ENCODE results near the gene KRT82. TPM values are rescaled to one million over a fixed set of nuclear protein-coding genes. Genes with fewer than 3 reads are reported as not detected.

KRT82 gene
- total RNA-seq, 2 donors from 2014 or later = not detected

DNA sequence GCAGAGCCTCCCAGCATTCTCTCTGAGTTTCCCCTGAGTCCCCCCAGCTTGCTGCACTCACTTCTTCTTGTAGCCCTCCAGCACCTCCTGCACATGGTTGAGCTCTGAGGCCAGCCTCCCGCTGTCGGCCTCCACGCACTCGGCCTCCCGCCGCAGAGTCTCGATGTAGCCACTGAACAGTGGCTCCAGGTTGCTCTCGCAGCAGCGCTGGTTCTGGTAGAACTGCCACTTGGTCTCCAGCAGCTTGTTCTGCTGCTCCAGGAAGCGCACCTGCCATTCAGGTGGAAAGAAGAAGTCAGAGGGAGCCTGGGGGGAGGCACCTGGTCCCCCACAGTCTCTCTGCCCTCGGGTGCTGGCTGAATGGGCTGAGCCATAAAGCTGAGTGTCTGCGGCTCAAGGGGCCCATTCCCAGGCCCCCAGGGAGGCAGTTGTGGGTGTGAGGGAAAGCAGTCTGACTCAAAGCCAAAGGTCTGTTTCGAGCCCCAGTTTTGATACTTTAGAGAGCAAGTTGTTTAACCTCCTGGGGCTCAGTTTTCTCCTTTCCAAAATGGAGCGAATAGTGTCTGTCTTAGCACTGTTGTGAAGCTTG, 41.1 kb downstream of the KRT82 start:
- no peaks in the 10 kb centered on the region for H3K9me3 Mint-ChIP-seq
- H3K36me3 Mint-ChIP-seq (ENCODE audit: insufficient read depth in 2 of 2) = no peaks in the 10 kb centered on the region
- no peak for DNase-seq
- ATAC-seq (replicated peaks in 1 of 2) = no peak
- no peaks in the 10 kb centered on the region for H3K4me1 Mint-ChIP-seq (ENCODE audit: low read depth)
- peaks cover 6% of the 10 kb centered on the region for H3K27me3 Mint-ChIP-seq (ENCODE audit: low read depth)
- no peak overlapping the region for H3K4me3 Mint-ChIP-seq
- no peak overlapping the region for H3K27ac Mint-ChIP-seq

DNA sequence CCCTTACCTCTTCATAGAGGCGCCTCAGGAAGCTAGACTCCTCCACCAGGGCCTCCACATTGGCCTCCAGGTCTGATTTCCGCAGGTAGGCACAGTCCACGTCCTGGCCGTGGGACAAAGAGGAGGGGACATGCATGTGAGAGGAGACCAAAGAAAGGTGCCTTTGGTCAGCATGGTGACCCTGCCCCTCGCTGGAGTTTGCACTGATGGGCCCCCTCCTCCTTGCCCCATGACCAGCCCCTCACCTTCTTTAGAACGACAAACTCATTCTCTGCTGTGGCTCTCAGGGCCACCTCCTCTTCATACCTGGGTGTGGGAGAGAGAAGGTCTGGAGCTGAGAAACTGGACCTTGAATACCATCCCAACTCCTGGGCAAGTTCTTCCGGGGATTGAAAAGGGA, 42.1 kb downstream of the KRT82 start:
- no peak overlapping the region for H3K4me3 Mint-ChIP-seq
- peaks cover 6% of the 10 kb centered on the region for H3K4me1 Mint-ChIP-seq (ENCODE audit: low read depth)
- no peaks in the 10 kb centered on the region for H3K9me3 Mint-ChIP-seq
- no peak for ATAC-seq (replicated peaks in 1 of 2)
- DNase-seq = no peak
- no peak overlapping the region for H3K27ac Mint-ChIP-seq
- H3K36me3 Mint-ChIP-seq (ENCODE audit: insufficient read depth in 2 of 2) = no peaks in the 10 kb centered on the region
- H3K27me3 Mint-ChIP-seq (ENCODE audit: low read depth) = peaks cover 6% of the 10 kb centered on the region

DNA sequence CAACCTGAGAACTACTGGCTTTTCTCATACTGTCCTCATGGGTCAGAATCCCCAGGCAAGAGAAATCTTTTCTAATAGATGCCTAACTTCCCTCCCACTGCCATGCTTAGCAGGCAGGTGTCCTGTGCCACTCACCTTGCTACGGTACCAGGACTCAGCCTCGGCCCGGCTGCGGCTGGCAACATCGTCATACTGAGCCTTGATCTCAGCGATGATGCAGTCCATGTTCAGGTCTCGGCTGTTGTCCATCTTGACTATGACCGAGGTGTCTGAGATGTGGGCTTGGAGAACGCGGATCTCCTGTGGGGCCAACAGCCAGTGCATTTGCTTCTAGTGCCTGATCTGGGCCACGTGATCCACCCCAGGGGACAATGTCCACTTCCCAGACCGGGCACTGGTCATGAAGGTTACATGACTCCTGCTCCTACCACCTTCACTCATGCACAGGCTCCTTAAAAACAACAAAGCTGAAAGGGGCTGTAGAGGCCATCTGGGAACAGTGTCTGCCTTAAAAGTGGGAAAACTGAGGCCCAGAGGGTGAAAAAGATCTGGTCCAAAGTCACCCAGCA, 42.9 kb downstream of the KRT82 start:
- Mint-ChIP-seq H3K27me3 (ENCODE audit: low read depth) (no peaks in the 10 kb centered on the region), H3K4me1 (ENCODE audit: low read depth) (peaks cover 15% of the 10 kb centered on the region), H3K27ac (no peak overlapping the region), H3K36me3 (ENCODE audit: insufficient read depth in 2 of 2) (no peaks in the 10 kb centered on the region), H3K9me3 (no peaks in the 10 kb centered on the region), H3K4me3 (no peak overlapping the region)
- DNase-seq (no peak), ATAC-seq (replicated peaks in 1 of 2) (no peak)

DNA sequence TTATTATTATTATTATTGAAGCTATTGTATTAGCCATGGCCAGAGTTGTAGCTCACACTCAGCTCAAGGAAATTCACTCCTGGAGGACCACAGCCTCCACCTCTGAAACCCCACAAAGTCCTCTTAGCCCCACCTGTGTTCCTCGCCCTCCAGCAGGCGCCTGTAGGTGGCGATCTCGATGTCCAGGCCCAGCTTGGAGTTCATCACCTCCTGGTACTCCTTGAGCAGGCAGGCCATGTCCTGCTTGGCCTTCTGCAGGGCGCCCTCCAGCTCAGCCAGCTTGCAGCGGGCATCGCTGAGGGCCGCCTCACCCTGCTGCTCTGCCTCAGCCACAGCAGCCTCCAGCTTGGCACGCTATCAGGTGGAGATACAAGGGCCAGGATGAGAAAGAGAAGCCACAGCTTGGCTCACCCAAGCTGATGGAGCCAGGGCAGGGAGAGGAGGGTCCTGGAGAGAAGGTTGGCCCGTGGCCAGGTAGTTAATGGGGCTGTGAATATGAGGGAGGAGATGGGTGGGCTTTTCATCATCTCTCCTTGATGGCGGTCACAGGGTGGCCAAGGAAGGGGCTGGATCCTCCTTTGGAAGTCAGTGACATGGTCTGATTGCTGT, 43.9 kb downstream of the KRT82 start:
- Mint-ChIP-seq H3K4me3 (no peak overlapping the region), H3K4me1 (ENCODE audit: low read depth) (peaks cover 15% of the 10 kb centered on the region), H3K9me3 (no peaks in the 10 kb centered on the region), H3K36me3 (ENCODE audit: insufficient read depth in 2 of 2) (no peaks in the 10 kb centered on the region), H3K27ac (no peak overlapping the region), H3K27me3 (ENCODE audit: low read depth) (no peaks in the 10 kb centered on the region)
- ATAC-seq (replicated peaks in 1 of 2) (no peak), DNase-seq (no peak)

DNA sequence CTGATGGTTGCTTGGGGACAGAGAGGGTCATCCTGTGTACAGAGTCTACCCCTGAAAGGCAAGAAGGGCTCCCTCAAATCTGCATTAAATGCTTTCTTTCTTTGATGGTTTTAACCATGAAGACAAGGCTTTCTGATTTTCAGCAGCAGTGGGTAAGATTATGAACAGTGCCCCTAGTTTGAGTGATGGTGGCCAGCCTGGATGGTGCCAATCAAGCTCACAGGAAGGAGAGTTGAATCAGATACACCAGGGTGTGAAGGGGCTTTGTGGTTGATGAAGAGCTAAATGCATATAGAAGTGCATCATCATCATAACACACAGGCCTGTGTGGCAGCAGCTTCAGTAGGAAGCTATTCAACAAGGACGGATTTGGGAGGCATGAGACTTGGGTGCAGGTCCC, 44.6 kb downstream of the KRT82 start:
- DNase-seq (no peak), ATAC-seq (replicated peaks in 1 of 2) (peak in 1 of 2 donors; percentile 15)
- Mint-ChIP-seq H3K27me3 (ENCODE audit: low read depth) (no peaks in the 10 kb centered on the region), H3K4me3 (no peak overlapping the region), H3K4me1 (ENCODE audit: low read depth) (peaks cover 15% of the 10 kb centered on the region), H3K9me3 (no peaks in the 10 kb centered on the region), H3K27ac (no peak overlapping the region), H3K36me3 (ENCODE audit: insufficient read depth in 2 of 2) (no peaks in the 10 kb centered on the region)

DNA sequence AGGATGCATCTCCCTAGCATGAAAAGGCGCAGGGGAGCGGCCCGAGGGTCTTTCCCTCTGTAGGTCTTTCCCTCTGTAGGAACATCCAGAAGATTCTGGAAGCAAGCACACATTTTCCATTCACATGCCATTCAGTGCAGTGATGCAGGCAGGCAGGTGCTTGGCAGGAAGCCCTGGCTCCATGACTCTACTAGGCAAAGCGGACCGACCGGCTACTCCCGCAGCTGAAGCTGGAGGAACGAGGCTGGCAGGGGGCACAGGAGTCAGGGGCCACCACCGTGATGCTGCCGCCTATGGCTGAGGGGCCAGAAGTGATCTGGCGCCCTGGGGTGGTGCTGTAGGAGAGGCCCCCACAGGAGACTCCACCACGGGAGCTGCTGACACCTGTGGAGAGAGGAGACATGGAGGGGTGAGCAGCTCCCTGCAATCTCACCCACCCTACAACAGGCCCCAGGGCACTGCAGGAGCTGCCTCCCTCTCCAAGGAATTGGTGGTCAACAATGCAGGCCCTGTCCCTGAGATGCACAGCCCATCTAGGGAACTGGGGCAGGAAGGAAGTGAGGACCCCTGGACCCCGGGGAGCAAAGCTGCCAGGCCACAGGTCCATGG, 45.4 kb downstream of the KRT82 start:
- H3K9me3 Mint-ChIP-seq = no peaks in the 10 kb centered on the region
- no peaks in the 10 kb centered on the region for H3K36me3 Mint-ChIP-seq (ENCODE audit: insufficient read depth in 2 of 2)
- ATAC-seq (replicated peaks in 1 of 2) (no peak), DNase-seq (no peak)
- no peaks in the 10 kb centered on the region for H3K27me3 Mint-ChIP-seq (ENCODE audit: low read depth)
- peaks cover 15% of the 10 kb centered on the region for H3K4me1 Mint-ChIP-seq (ENCODE audit: low read depth)
- no peak overlapping the region for H3K4me3 Mint-ChIP-seq
- no peak overlapping the region for H3K27ac Mint-ChIP-seq

DNA sequence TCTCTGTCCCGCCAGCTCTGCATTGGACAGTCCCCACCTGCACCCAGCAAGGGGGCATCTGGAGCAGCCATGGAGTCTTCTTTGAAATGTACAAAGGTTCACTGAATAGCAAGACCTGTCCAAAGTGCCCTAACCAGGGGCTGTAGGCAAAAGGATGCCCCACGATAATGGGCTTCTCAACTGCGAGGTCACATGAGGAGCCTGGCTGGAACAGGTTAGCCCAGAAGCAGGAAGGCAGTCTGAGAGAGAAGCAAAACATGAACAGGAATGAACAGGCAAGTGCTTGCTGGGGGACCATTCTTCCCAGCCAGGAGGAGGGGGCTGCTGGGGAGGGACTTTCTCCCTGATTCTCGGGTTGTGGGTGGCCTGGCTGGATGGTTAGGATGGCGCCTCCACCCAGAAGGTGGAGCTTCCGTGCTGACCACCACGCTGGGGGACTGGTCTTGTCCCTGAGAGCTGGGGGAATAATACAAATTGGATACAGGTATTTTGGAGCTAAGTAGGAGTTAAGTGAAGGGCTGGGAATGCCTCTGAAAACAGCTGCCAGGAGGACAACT, 46.0 kb downstream of the KRT82 start:
- H3K9me3 Mint-ChIP-seq = no peaks in the 10 kb centered on the region
- H3K4me3 Mint-ChIP-seq = no peak overlapping the region
- H3K27ac Mint-ChIP-seq = no peak overlapping the region
- H3K27me3 Mint-ChIP-seq (ENCODE audit: low read depth) = no peaks in the 10 kb centered on the region
- no peaks in the 10 kb centered on the region for H3K36me3 Mint-ChIP-seq (ENCODE audit: insufficient read depth in 2 of 2)
- ATAC-seq (replicated peaks in 1 of 2) (no peak), DNase-seq (no peak)
- peaks cover 15% of the 10 kb centered on the region for H3K4me1 Mint-ChIP-seq (ENCODE audit: low read depth)

DNA sequence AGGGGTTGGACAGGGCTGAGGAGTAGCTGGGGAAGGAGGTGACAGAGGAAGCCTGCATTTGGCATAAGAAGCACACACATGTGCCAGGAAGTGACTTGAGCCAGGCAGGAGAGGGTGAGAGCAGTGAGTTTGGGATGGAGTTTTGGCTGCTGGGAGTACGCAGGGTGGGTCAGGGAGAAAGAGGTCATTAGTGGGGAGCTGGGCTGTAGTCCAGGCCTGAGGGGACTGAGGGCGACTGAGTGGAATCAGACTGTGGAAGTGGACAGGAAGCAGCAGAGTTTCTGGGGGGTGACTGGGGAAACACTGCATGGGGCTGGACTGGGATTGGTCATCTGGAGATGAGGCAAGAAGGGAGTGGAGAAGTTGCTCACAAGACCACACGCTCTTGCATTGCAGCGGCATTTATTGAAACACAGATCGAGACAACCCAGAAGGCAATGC, 46.5 kb downstream of the KRT82 start:
- peaks cover 15% of the 10 kb centered on the region for H3K4me1 Mint-ChIP-seq (ENCODE audit: low read depth)
- no peaks in the 10 kb centered on the region for H3K36me3 Mint-ChIP-seq (ENCODE audit: insufficient read depth in 2 of 2)
- H3K27ac Mint-ChIP-seq = no peak overlapping the region
- H3K9me3 Mint-ChIP-seq = no peaks in the 10 kb centered on the region
- H3K4me3 Mint-ChIP-seq = no peak overlapping the region
- no peak for ATAC-seq (replicated peaks in 1 of 2)
- no peak for DNase-seq
- H3K27me3 Mint-ChIP-seq (ENCODE audit: low read depth) = no peaks in the 10 kb centered on the region

DNA sequence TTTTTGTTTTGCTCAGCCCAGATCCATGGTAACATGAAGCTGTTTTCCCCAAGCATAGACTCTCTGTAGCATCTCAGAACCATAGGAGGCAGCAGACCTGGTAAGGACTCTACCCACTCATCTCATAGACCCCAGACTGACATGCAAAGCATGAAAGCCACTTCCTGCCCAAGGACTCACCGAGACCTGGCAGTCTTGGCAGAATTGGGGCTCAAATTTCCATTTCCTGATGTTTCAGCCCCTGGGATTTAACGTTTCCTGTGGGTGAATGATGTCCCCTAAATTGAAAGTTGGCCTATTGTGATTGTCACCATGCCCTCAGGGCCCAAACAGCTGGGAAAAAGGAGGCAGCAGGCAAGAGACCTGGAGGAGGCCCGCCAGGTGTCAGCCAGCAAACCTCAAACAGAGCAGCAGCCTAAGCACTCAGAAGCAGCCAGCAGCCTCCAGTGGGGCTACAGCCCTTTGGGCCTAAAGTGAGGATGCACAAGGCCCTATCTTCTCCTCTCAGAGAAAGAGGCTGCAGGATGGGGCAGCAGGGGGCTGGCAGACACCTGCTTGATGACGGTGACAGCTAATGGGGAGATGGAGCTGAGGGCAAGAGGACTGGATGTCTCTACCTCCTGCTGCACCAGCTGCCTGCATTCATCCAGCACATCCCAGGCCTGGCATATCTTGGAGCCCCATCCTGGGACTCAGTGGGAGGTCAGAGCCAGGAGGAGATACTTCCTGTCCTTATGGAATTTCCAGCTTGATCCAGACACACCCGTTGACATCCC, 47.4 kb downstream of the KRT82 start:
- Mint-ChIP-seq H3K4me3 (no peak overlapping the region), H3K27me3 (ENCODE audit: low read depth) (no peaks in the 10 kb centered on the region), H3K9me3 (no peaks in the 10 kb centered on the region), H3K36me3 (ENCODE audit: insufficient read depth in 2 of 2) (no peaks in the 10 kb centered on the region), H3K4me1 (ENCODE audit: low read depth) (peaks cover 15% of the 10 kb centered on the region), H3K27ac (no peak overlapping the region)
- ATAC-seq (replicated peaks in 1 of 2) = peak; percentile 81 to 83
- peak in 1 of 2 donors; percentile 19 for DNase-seq

DNA sequence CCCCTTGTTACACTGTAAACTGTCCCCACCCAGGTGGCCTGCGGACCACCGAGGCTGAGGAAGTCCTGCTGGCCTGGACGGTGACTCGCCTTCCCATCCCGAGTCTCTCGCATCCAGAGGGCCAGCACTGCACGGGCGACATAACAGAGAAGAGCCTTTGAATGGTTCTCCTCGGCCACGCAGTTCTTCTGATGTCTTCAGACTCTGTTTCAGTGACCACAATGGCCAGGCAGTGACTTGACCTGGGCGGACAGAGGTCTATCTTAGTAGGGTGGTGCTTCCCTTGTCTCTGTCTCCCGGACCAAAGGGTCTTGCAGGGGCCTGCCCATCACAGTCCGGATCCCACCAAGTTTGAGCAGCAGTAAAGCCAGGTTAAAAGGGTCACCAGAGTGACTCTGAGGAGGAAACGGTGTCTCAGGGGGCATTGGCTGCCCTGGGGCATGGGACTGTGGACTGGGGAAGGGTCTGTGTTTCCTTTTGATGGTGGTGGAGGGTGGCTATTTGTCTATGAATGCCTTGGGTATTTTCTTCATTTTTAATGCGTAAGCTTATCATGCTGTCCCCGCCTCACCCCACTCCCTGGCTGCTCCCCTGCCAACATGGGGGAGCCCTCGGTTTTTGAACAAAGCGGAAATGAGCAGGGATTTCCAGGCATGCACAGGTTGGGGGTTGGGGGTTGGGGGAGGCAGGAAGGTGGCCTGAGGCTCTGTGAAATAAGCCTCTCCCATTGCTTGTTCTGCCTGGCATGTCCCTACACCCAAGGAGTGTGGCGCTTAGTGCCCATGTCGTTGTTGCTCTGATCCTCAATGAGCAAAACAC, 49.2 kb downstream of the KRT82 start:
- ATAC-seq (replicated peaks in 1 of 2) = no peak
- DNase-seq = no peak
- Mint-ChIP-seq H3K4me1 (ENCODE audit: low read depth) (peaks cover 16% of the 10 kb centered on the region), H3K9me3 (no peaks in the 10 kb centered on the region), H3K36me3 (ENCODE audit: insufficient read depth in 2 of 2) (no peaks in the 10 kb centered on the region), H3K27ac (no peak overlapping the region), H3K27me3 (ENCODE audit: low read depth) (no peaks in the 10 kb centered on the region), H3K4me3 (no peak overlapping the region)

DNA sequence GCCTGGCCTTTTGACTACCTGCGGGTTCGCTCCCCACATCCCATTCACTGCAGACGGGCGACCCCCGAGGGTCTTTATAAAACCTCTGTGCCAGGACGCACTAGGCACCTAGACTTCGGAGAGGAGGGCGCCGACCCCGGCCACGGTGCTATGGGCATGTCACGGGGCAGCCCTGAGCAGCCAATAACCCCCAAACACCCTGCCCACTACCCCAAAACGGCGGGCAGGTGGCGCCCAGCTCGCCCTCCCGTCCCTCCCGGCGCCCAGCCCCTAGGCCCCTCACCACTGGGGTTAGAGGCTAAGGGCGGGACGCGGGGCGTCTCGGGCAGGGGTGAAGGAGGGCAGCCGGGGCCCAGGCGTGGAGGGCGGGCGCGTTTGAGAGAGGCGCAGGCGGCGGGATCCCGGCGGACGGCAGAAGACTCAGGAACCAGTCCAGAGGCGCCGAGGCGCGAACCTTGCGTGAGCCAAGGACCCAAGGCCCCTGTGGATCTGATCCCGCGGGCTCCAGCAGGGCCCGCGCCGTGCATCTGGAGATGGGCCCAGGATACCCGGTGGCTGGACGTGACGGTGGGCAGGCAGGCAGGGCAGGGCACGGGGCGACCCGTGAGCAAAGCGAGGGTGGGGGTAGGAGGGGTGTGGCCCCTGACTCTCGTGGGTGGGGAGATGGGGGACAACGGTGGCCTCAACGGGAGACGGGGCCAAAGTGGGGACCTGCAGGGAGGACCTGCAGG, 49.9 kb downstream of the KRT82 start:
- no peak overlapping the region for H3K27ac Mint-ChIP-seq
- no peaks in the 10 kb centered on the region for H3K27me3 Mint-ChIP-seq (ENCODE audit: low read depth)
- ATAC-seq (replicated peaks in 1 of 2) (no peak), DNase-seq (no peak)
- no peak overlapping the region for H3K4me3 Mint-ChIP-seq
- H3K4me1 Mint-ChIP-seq (ENCODE audit: low read depth) = peaks cover 21% of the 10 kb centered on the region
- no peaks in the 10 kb centered on the region for H3K9me3 Mint-ChIP-seq
- no peaks in the 10 kb centered on the region for H3K36me3 Mint-ChIP-seq (ENCODE audit: insufficient read depth in 2 of 2)

DNA sequence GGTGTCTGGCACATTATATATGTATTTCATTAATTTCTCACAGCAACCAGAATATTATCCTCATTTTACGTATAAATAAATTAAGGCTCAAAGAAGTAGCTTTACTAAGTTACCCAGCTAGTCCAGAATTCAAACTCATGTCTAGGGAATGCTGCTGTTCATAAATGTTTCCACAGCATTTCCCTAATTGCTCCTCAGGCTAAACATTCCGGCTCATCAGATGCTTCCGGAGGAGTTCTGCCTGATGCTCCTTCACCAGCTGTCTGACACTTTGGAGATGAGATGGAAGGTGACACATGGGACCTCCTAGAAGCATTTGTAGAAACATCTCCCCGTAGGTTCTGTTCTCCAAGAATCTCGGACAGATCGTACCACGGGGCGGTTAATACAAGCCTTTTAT, 51.0 kb downstream of the KRT82 start:
- Mint-ChIP-seq H3K27ac (no peak overlapping the region), H3K4me3 (no peak overlapping the region)
- no peak for DNase-seq

More for the DNA sequence above, 51.0 kb downstream of the KRT82 start:
- H3K36me3 Mint-ChIP-seq (ENCODE audit: insufficient read depth in 2 of 2) = no peaks in the 10 kb centered on the region
- no peak for ATAC-seq (replicated peaks in 1 of 2)
- H3K9me3 Mint-ChIP-seq = no peaks in the 10 kb centered on the region
- no peaks in the 10 kb centered on the region for H3K27me3 Mint-ChIP-seq (ENCODE audit: low read depth)
- H3K4me1 Mint-ChIP-seq (ENCODE audit: low read depth) = peaks cover 21% of the 10 kb centered on the region

Data from activated T-cell treated with anti-CD3 and anti-CD28 coated beads, Interleukin-2, amount 50 U/mL, for 72 hours (primary cell).